CD4-positive, alpha-beta T cell (primary cell): ENCODE results near the gene BCORL1. TPM values are rescaled to one million over a fixed set of nuclear protein-coding genes. Genes with fewer than 3 reads are reported as not detected.

Experiments used
- ATAC-seq: fragments of 200-7000 bp; cut with Tn5 transposase; one replicate; pipeline ENCODE4 v1.10.0; 2022; ENCODE audit warnings: mild to moderate bottlenecking; ENCODE audit not compliant: poor library complexity
- CTCF ChIA-PET: fragments of 350-600 bp; sonication (Branson Sonifier 250); formaldehyde crosslinking; loops from one replicate; lab custom pipeline; 2021; ENCODE audit warnings: antibody characterized with exemption, inconsistent platforms; lab: Charles Lee
- POLR2A ChIA-PET: fragments of 350-600 bp; sonication (Branson Sonifier 250); formaldehyde crosslinking; loops from one replicate; lab custom pipeline; 2021; ENCODE audit warnings: antibody characterized with exemption, inconsistent platforms; lab: Charles Lee
- DNase-seq, 14 experiments: peaks; one replicate each; pipeline ENCODE4 v3.0.0-alpha.2; 2013 to 2020; ENCODE audit warnings: mixed read lengths in 2 of 14
- H3K27ac ChIP-seq, 2 donors: one replicate each; pipeline versions ENCODE4 v1.5.1 to v1.7.0; 2013; ENCODE audit warnings: low read length in 2 of 2, low read depth in 1 of 2, mild to moderate bottlenecking in 1 of 2
- H3K27me3 ChIP-seq, 2 experiments: 1 replicate in 1 of 2; 2 replicates in 1 of 2; pipeline versions ENCODE4 v1.6.1 to v1.7.0; 2013; ENCODE audit warnings: low read length in 2 of 2, control low read depth in 1 of 2, mild to moderate bottlenecking in 1 of 2, moderate library complexity in 1 of 2; ENCODE audit not compliant: insufficient read depth in 2 of 2, control insufficient read depth in 1 of 2
- H3K36me3 ChIP-seq: one replicate; pipeline ENCODE4 v1.6.1; 2013; ENCODE audit warnings: low read length, control low read depth; ENCODE audit not compliant: insufficient read depth
- H3K4me1 ChIP-seq: one replicate; pipeline ENCODE4 v1.6.1; 2013; ENCODE audit warnings: low read length, control low read depth; ENCODE audit not compliant: insufficient read depth
- H3K4me3 ChIP-seq: one replicate; pipeline ENCODE4 v1.5.1; 2013; ENCODE audit warnings: mild to moderate bottlenecking, low read length, moderate library complexity
- H3K9me3 ChIP-seq, 2 experiments: 1 replicate in 1 of 2; 2 replicates in 1 of 2; pipeline versions ENCODE4 v1.6.1 to v1.7.0; 2013; ENCODE audit warnings: low read length in 2 of 2, mild to moderate bottlenecking in 2 of 2, control low read depth in 1 of 2, moderate library complexity in 1 of 2; ENCODE audit not compliant: control insufficient read depth in 1 of 2, insufficient read depth in 1 of 2
- H3K27ac Mint-ChIP-seq: one replicate; pipeline ENCODE4 v1.8.0; 2020; ENCODE audit warnings: mixed read lengths
- H3K27me3 Mint-ChIP-seq: one replicate; pipeline ENCODE4 v1.8.0; 2021; ENCODE audit warnings: mixed read lengths
- H3K36me3 Mint-ChIP-seq: one replicate; pipeline ENCODE4 v1.8.0; 2021; ENCODE audit warnings: low read depth, mixed read lengths
- H3K4me1 Mint-ChIP-seq: one replicate; pipeline ENCODE4 v1.8.0; 2021; ENCODE audit warnings: low read depth, mixed read lengths
- H3K4me3 Mint-ChIP-seq: one replicate; pipeline ENCODE4 v1.8.0; 2020; ENCODE audit warnings: mild to moderate bottlenecking, mixed read lengths
- H3K9me3 Mint-ChIP-seq: one replicate; pipeline ENCODE4 v1.8.0; 2020; ENCODE audit warnings: mixed read lengths
- CTCF ChIP-seq: fragments of 200-600 bp; IDR thresholded peaks from one replicate; pipeline ENCODE4 v1.8.0; 2022; ENCODE audit warnings: antibody characterized with exemption, mild to moderate bottlenecking
- intact Hi-C, 2 experiments: fragments of 100-400 bp; cut with DNase I in 1 of 2; cut with micrococcal nuclease in 1 of 2; formaldehyde crosslinking; loops; one replicate each; pipeline versions ENCODE4 v1.15.1 to v1.9.0; 2023 to 2025; cut with DNase I, micrococcal nuclease
- total RNA-seq, 174 experiments: library from RNA in 2 of 174; stranded (reverse) in 2 of 174; gene quantifications; one replicate each; pipeline ENCODE4 v1.2.3 and lab custom pipeline; 2021 to 2026

BCORL1 gene
- total RNA-seq, 2 experiments from 2014 or later, result 3.4 to 3.5 TPM

- intact Hi-C loops, result no loop called here
- peaks cover 27% of the 10 kb centered on the region for H3K4me1 ChIP-seq
- no peaks in the 10 kb centered on the region for H3K9me3 Mint-ChIP-seq
- CTCF ChIA-PET, result no interaction called here
- no peak for ATAC-seq
- H3K27me3 ChIP-seq, result no peaks in the 10 kb centered on the region
- peaks cover 16% of the 10 kb centered on the region for H3K4me1 Mint-ChIP-seq
- POLR2A ChIA-PET, result no interaction called here
- DNase-seq, result no peak
- peaks cover 4% of the 10 kb centered on the region for H3K27me3 Mint-ChIP-seq
- no peak overlapping the region for H3K4me3 ChIP-seq
- no peak overlapping the region for H3K27ac Mint-ChIP-seq
- H3K9me3 ChIP-seq, result no peaks in the 10 kb centered on the region
- TF ChIP-seq CTCF, result no peak
- no peaks in the 10 kb centered on the region for H3K36me3 ChIP-seq
- H3K27ac ChIP-seq, result no peak overlapping the region
- peaks cover 5% of the 10 kb centered on the region for H3K36me3 Mint-ChIP-seq
- H3K4me3 Mint-ChIP-seq, result peak overlapping the region; percentile 52
Measured at GRCh38 chrX:129954804-129955203, 27.6 kb upstream of the BCORL1 start.

GRCh38 chrX:129955682-129956081 lies 26.8 kb upstream of the BCORL1 start:
- Histone ChIP-seq H3K4me1 (peaks cover 27% of the 10 kb centered on the region), H3K36me3 (no peaks in the 10 kb centered on the region), H3K4me3 (no peak overlapping the region), H3K27ac (no peak overlapping the region), H3K27me3 (no peaks in the 10 kb centered on the region), H3K9me3 (no peaks in the 10 kb centered on the region)
- H3K4me1 Mint-ChIP-seq, result peaks cover 20% of the 10 kb centered on the region
- no peak for TF ChIP-seq CTCF
- H3K27me3 Mint-ChIP-seq, result peaks cover 4% of the 10 kb centered on the region
- H3K36me3 Mint-ChIP-seq, result peaks cover 5% of the 10 kb centered on the region
- H3K9me3 Mint-ChIP-seq, result no peaks in the 10 kb centered on the region
- no peak overlapping the region for H3K27ac Mint-ChIP-seq
- DNase-seq (no peak), ATAC-seq (no peak)
- intact Hi-C loops, result no loop called here
- peak overlapping the region; percentile 52 for H3K4me3 Mint-ChIP-seq
- POLR2A ChIA-PET, result no interaction called here
- CTCF ChIA-PET, result no interaction called here

GRCh38 chrX:129956145-129956544 lies 26.3 kb upstream of the BCORL1 start:
- Histone ChIP-seq H3K9me3 (no peaks in the 10 kb centered on the region), H3K4me3 (no peak overlapping the region), H3K36me3 (no peaks in the 10 kb centered on the region), H3K27ac (no peak overlapping the region), H3K27me3 (no peaks in the 10 kb centered on the region), H3K4me1 (peaks cover 32% of the 10 kb centered on the region)
- Mint-ChIP-seq H3K36me3 (peaks cover 5% of the 10 kb centered on the region), H3K27ac (peak overlapping the region; percentile 51), H3K4me1 (peaks cover 24% of the 10 kb centered on the region), H3K4me3 (peak overlapping the region; percentile 68), H3K9me3 (no peaks in the 10 kb centered on the region), H3K27me3 (peaks cover 4% of the 10 kb centered on the region)
- CTCF ChIA-PET, result no interaction called here
- ATAC-seq, result no peak
- TF ChIP-seq CTCF, result no peak
- no peak for DNase-seq
- POLR2A ChIA-PET, result no interaction called here
- intact Hi-C loops, result no loop called here
